Left renal cortex interstitium (tissue), 4 donors: ENCODE results near the gene RFNG. TPM values are rescaled to one million over a fixed set of nuclear protein-coding genes. Genes with fewer than 3 reads are reported as not detected.

Experiments used
- DNase-seq, 4 donors: peaks; one replicate each; pipeline ENCODE4 v3.0.0-alpha.2; 2013; ENCODE audit warnings: low read depth in 4 of 4, low spot score in 2 of 4, missing footprints in 1 of 4
- polyA plus RNA-seq, 4 donors: library from polyadenylated mRNA; unstranded; fragments of 120-200 nt; gene quantifications; one replicate each; pipeline ENCODE4 v1.2.1, GENCODE V29; 2013; ENCODE audit not compliant: insufficient read length in 4 of 4

Gene RFNG
- polyA plus RNA-seq, 4 donors: 38.2 to 67.5 (median 52.2) TPM

- DNase-seq: no peak
Measured at GRCh38 chr17:82078433-82078832, 26.8 kb upstream of the RFNG start.

- no peak for DNase-seq
Measured at GRCh38 chr17:82077617-82078358, 26.2 kb upstream of the RFNG start.

GRCh38 chr17:82076785-82077591 lies 25.4 kb upstream of the RFNG start:
- DNase-seq: no peak

GRCh38 chr17:82076018-82076784 lies 24.6 kb upstream of the RFNG start:
- DNase-seq: no peak

- no peak for DNase-seq
Measured at GRCh38 chr17:82073446-82073845, 21.8 kb upstream of the RFNG start.

GRCh38 chr17:82072827-82073226 lies 21.2 kb upstream of the RFNG start:
- DNase-seq: no peak

GRCh38 chr17:82070611-82071010 lies 19.0 kb upstream of the RFNG start:
- no peak for DNase-seq

GRCh38 chr17:82065638-82066303 lies 14.2 kb upstream of the RFNG start, which contains the start of gene DUS1L:
Gene DUS1L (minus strand): TSS chr17:82065804. CDS start chr17:82065059, 745 bp downstream.
- peak in 2 of 4 donors; percentile 14 to 27 for DNase-seq

GRCh38 chr17:82065193-82065637 lies 13.6 kb upstream of the RFNG start:
- no peak for DNase-seq

- no peak for DNase-seq
Measured at GRCh38 chr17:82064433-82065192, 13.0 kb upstream of the RFNG start.

GRCh38 chr17:82063424-82064415 lies 12.1 kb upstream of the RFNG start:
- DNase-seq: no peak

GRCh38 chr17:82062984-82063368 lies 11.4 kb upstream of the RFNG start:
- DNase-seq: no peak

- DNase-seq: no peak
Measured at GRCh38 chr17:82062076-82062983, 10.7 kb upstream of the RFNG start.

- DNase-seq: no peak
Measured at GRCh38 chr17:82061047-82061925, 9.7 kb upstream of the RFNG start.

- DNase-seq: no peak
Measured at GRCh38 chr17:82060614-82061013, 9.0 kb upstream of the RFNG start.

GRCh38 chr17:82060001-82060380 lies 8.4 kb upstream of the RFNG start:
- DNase-seq: no peak
